Ishikawa (cell line): ENCODE measurements around the gene EFCAB10.

Experiments
- CEBPB ChIP-seq: IDR thresholded peaks from 2 replicates; pipeline ENCODE4 v1.6.1; 2012
- CREB1 ChIP-seq: IDR thresholded peaks from 2 replicates; pipeline ENCODE4 v1.6.1; 2012; ENCODE audit warnings: low read depth
- EGR1 ChIP-seq: IDR thresholded peaks from 2 replicates; pipeline ENCODE4 v1.6.1; 2012
- EP300 ChIP-seq: IDR thresholded peaks from 2 replicates; pipeline ENCODE4 v1.6.1; 2012; ENCODE audit warnings: borderline replicate concordance
- FOXM1 ChIP-seq: IDR thresholded peaks from 2 replicates; pipeline ENCODE4 v1.6.1; 2012; ENCODE audit warnings: low read depth, borderline replicate concordance
- NFIC ChIP-seq: IDR thresholded peaks from 2 replicates; pipeline ENCODE4 v1.6.1; 2012
- RAD21 ChIP-seq: IDR thresholded peaks from 2 replicates; pipeline ENCODE4 v1.6.1; 2012; ENCODE audit warnings: low read depth
- TAF1 ChIP-seq: IDR thresholded peaks from 2 replicates; pipeline ENCODE4 v1.6.1; 2012; ENCODE audit warnings: low read depth, mild to moderate bottlenecking
- TCF12 ChIP-seq: IDR thresholded peaks from 2 replicates; pipeline ENCODE4 v1.6.1; 2012; ENCODE audit warnings: low read depth
- TEAD4 ChIP-seq: IDR thresholded peaks from 2 replicates; pipeline ENCODE4 v1.6.1; 2012
- YY1 ChIP-seq: IDR thresholded peaks from 2 replicates; pipeline ENCODE4 v1.6.1; 2012; ENCODE audit warnings: low read depth
- ZBTB7A ChIP-seq: IDR thresholded peaks from 2 replicates; pipeline ENCODE4 v1.6.1; 2012; ENCODE audit warnings: low read depth
- TF ChIP-seq, protein P1 (sequence below): IDR thresholded peaks from 2 replicates; pipeline ENCODE4 v1.6.1; 2012
- TF ChIP-seq, protein P2 (sequence below): IDR thresholded peaks from 2 replicates; pipeline ENCODE4 v1.6.1; 2012; ENCODE audit warnings: low read depth, mild to moderate bottlenecking
- TF ChIP-seq, protein P3 (sequence below): IDR thresholded peaks from 2 replicates; pipeline ENCODE4 v1.6.1; 2012

EFCAB10 gene

DNA sequence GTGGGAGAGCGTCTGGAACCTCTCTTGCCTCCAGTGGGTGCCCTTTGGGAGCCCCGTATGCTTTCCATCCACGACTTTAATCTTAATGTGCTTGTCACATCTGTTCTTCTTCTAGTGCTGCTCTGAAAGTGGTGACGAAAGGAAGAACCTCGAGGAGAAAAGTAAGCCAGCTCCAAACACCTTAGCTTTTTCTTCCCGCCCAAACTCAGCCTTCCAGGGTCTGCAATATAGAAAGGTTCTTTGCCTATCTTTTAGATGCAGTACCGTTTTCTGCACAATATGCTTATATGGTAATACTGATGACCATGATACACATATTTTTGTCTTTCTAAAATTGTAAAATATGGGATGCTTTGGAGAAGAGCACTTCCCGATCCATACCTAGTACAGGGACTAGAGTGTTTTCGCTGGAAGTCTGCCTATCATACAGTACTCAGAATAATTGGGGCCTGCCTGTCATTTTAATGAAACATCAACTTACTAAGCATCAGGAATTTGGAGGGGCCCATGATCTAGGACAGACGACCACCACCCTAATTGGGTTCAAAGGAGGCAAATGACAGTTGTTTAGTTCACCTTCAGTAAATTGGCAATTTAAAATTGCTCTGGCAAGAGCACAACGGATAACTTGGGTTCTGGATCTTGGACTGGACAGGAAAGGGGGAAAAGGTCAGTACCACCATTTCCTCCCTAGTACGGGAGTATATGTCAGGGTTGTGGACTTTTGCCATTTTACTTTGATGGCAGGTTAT is 48.4 kb downstream of the EFCAB10 start:
- no peak for TF ChIP-seq NFIC
- TF ChIP-seq YY1, result no peak
- no peak for TF ChIP-seq TAF1
- no peak for TF ChIP-seq CEBPB
- TF ChIP-seq, protein P1, sequence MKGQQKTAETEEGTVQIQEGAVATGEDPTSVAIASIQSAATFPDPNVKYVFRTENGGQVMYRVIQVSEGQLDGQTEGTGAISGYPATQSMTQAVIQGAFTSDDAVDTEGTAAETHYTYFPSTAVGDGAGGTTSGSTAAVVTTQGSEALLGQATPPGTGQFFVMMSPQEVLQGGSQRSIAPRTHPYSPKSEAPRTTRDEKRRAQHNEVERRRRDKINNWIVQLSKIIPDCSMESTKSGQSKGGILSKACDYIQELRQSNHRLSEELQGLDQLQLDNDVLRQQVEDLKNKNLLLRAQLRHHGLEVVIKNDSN, result no peak
- TF ChIP-seq ZBTB7A, result no peak

DNA sequence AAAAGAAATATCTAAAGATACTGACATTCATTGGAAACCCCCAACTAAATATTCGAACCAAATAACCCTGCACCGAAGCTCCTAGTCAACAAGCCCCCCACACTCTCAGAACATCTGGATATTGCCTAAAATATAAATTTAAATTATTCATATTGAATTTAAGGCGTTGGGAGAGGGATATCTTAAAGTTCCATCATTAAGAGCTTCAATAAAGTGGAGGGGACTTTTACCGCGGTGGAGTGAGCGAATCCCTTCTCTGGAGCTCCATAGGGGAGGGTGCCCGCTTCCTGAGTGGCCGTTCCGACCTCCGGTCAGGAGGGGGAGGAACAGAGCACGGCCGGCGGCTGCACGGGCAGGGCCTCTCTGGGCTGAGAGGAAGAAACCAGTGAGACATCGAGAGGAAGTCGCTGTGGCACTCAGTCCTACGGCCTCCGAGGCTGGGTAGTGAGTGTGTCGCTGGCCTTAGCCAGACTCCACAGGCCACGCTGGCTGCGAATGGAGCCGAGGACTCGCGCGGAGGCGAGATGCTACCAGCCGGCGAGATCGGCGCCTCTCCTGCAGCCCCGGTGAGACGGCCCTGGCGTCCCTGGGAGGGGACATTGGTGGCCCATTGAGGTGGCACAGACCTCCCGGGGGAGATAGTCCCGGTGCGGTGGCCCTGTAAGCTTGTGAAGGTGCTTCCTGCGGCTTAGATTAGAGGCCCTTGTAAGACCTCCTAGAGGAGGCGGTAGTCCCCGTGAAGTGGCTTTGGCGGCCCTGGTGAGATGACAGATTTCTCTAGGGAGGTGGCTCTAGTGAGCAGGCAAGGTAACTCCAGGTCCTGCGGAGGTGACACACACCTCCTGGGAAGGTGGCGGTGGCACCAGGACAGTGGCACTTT is 49.3 kb downstream of the EFCAB10 start, which contains the start of gene RINT1:
Gene RINT1 (plus strand): TSS at position 410 of the 880 bp plus-strand sequence. CDS start 115 bp downstream, at position 525.
- TF ChIP-seq EGR1 (no peak), TAF1 (peak; percentile 96), NFIC (no peak), TEAD4 (no peak), YY1 (peak; percentile 70), CREB1 (no peak), EP300 (peak; percentile 18; the same call in 1 of the 2 replicates), TCF12 (peak; percentile 70; the same call in 1 of the 2 replicates), ZBTB7A (no peak), RAD21 (no peak), FOXM1 (no peak), CEBPB (no peak)
- TF ChIP-seq, protein P1, result no peak; the same call in 1 of the 2 replicates
- TF ChIP-seq, protein P2, sequence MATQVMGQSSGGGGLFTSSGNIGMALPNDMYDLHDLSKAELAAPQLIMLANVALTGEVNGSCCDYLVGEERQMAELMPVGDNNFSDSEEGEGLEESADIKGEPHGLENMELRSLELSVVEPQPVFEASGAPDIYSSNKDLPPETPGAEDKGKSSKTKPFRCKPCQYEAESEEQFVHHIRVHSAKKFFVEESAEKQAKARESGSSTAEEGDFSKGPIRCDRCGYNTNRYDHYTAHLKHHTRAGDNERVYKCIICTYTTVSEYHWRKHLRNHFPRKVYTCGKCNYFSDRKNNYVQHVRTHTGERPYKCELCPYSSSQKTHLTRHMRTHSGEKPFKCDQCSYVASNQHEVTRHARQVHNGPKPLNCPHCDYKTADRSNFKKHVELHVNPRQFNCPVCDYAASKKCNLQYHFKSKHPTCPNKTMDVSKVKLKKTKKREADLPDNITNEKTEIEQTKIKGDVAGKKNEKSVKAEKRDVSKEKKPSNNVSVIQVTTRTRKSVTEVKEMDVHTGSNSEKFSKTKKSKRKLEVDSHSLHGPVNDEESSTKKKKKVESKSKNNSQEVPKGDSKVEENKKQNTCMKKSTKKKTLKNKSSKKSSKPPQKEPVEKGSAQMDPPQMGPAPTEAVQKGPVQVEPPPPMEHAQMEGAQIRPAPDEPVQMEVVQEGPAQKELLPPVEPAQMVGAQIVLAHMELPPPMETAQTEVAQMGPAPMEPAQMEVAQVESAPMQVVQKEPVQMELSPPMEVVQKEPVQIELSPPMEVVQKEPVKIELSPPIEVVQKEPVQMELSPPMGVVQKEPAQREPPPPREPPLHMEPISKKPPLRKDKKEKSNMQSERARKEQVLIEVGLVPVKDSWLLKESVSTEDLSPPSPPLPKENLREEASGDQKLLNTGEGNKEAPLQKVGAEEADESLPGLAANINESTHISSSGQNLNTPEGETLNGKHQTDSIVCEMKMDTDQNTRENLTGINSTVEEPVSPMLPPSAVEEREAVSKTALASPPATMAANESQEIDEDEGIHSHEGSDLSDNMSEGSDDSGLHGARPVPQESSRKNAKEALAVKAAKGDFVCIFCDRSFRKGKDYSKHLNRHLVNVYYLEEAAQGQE, result no peak
- TF ChIP-seq, protein P3, sequence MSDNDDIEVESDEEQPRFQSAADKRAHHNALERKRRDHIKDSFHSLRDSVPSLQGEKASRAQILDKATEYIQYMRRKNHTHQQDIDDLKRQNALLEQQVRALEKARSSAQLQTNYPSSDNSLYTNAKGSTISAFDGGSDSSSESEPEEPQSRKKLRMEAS, result peak; percentile 77

DNA sequence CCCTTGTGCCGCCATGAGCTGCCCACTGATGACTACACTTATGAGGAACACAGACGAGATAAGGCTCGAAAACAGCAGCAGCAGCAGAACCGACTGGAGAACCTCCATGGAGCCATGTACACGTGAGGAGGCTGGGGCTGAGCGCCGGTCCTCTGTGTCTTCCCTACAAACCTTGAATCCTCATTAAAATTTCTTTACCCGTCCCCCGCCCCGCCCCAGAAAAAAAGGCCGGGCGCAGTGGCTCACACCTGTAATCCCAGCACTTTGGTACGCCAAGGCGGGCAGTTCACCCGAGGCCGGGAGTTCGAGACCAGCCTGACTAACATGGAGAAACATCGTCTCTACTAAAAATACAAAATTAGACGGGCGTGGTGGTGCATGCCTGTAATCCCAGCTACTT is 50.7 kb downstream of the EFCAB10 start:
- TF ChIP-seq CREB1, result no peak
- no peak for TF ChIP-seq FOXM1
- TF ChIP-seq ZBTB7A, result no peak
- TF ChIP-seq, protein P3, result no peak
- TF ChIP-seq YY1, result no peak
- TF ChIP-seq EP300, result no peak
- no peak for TF ChIP-seq CEBPB

DNA sequence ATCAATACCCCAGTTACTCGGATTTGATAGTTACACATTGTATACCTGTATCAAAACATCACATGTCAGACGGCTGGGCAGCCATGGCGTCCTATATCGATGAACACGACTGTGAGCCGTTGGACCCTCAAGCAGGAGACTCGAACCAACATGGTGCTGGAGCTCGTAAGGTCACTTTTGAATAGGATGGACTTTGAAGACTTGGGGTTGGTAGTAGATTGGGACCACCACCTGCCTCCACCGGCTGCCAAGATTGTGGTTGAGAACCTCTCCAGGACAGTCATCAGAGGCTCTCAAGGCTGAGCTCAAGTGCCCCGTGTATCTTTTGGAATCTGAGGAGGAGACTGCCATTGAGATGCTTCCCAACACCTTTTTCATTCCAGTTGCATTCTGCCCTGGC is 51.2 kb downstream of the EFCAB10 start:
- TF ChIP-seq EP300 (no peak), TCF12 (no peak), TAF1 (no peak), FOXM1 (no peak), TEAD4 (no peak), EGR1 (no peak), ZBTB7A (no peak), CEBPB (no peak), NFIC (no peak), RAD21 (no peak), CREB1 (no peak), YY1 (no peak)
- TF ChIP-seq, protein P1, result no peak
- TF ChIP-seq, protein P3, result no peak
- TF ChIP-seq, protein P2, result no peak
